DMS53 (cell line): Measurements from ENCODE around the gene MYT1.

Experiments
- DNase-seq: peaks from one replicate; lab custom pipeline; 2025; lab: John Stamatoyannopoulos, UW

The MYT1 gene

DNA sequence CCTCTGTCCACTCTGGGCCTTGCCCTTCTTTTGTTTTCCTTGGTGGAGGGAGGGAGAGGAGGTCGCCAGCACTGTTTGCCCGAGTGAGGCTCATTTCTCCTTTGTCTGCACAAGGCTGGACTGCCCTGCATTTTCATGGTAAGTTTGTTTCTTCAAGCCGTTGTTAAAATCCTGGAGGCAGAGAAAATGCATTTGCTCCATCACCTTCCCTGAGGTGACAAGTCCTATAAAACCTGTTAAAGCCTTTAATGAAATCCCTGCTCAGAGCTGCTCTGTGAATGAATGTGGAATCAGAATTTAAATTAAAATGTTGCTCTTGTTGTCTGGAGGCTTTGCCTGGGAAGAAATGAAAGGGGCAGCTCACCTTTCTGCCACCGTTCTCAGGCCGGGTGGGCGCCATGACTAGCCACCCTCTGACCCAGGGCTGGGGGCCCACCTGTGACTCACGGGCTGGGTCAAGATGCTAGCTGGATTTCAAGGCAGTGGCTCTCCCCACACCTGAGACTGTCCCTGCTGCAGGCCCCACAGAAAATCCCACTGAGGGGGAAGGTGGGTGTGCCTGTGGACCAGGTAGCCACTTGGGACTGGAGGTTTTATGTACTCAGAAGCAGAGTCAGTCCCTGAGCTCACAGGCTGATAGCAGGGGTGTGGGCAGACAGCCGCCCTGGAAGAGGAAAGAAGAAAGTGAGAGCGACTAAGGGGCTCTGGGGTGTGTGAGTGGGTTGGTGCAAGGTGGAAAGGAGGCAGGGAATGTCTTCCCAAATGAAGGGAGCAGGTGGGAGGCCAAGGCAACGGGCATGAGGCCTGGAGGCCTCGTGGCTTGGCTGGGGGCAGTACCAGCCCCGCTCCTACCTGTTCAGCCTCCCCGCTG, 24.0 kb upstream of the MYT1 start:
- no peak for DNase-seq

DNA sequence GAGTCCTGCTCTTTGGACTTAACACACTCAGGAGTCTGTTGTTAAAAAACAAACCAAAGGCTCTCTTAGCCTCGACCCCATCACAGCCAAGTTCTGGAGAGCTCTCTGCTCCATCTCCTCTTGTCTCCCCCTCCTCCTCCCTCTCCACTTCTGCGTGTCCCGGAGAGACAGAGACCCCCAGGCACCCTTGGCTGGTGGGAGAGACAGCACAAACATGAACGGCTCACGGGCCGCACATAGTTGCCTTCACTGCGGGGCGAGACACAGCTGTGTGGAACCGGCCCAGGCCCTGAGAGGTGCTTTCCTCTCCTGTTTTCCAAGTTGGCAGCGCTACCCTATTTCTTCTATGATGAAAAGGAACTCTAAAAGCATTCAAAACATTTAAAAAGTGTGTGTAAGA, 23.3 kb upstream of the MYT1 start:
- no peak for DNase-seq

DNA sequence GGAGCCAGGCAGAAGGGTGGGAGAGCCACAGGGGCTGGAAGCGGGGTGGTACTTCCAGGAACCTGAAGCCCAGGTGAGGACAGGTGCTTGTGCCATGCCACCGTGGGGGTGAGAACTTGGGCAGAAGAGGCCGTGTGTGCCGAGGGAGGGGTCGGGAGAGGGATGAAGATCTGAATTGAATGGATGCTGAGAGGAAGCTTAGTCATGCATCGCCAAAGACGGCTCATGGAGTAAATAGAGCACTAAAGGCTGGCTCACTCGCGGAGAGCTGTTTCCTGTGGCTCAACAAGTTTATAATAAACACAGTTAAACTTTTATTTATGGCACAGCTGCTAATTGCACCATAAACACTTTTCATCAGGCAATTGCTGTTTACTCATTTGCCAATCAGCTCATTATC, 21.7 kb upstream of the MYT1 start:
- DNase-seq: peak; percentile 80

DNA sequence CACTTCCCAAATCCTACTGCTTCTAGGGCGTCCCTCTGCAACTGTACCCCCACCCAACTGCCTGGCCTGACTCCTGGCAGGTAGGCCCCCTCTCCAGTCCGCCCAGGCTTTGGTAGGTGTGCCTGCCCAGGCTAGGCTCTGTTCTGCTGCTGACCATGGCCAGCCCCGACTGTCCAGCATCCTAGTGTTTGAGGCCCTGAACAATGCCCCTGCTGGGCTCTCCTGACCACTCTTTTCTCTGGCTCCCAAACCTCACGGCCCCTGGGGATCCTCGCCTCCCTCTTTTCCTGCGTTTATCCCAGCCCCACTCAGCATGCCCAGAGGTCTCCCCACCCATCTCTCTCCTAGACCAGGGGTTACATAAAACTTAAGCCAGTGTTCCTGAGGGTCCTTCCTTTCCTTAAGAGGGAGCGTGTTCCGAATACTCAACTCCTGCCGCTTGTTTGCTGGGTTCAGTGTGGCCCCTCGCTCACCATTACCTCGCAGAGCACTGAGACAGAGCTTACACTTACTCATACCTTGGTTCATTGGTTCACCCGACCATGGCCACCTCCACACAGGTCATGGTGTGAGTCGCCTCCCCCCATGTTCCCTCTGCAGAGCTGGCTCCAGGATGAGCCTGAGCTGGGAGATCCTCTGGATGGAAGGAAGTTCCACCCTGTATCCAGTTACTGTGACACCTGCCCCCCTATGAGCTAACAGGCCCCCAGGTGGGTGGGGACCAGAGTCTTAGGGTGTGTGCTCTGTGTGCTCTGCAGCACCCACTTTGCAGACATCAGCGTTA, 21.0 kb upstream of the MYT1 start:
- peak; percentile 42 for DNase-seq

DNA sequence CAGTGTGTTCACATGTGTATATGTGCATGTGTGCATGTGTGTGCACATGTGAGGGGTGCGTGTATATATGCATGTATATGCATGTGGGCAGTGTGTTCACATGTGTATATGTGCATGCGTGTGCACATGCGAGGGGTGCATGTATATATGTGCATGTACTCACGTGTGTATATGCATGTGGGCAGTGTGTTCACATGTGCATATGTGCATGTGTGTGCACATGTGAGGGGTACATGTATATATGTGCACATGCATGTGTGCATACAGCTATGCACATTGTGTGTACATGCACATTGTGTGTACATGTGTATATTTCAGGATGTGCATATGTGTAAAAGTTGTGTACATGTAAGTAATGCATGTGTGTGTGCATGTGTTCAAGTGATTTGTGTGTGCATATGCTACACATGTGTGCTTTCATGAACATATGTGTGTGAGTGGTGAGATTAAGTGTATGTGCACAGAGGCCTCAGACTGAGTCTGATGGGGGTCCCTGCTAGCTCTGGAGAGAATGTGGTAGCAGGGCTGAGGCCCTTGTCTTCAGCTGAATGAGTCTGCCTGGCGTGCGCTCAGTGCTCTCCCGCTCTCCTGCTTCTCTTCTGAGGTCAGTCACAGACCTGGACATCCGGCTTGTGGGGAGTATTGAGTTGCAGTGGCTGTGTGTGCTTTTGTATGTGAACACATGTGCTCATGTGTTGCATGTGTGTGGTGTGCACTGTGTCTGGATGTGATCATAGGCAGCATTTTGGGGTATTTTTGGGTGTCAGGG, 19.9 kb upstream of the MYT1 start:
- DNase-seq: no peak

DNA sequence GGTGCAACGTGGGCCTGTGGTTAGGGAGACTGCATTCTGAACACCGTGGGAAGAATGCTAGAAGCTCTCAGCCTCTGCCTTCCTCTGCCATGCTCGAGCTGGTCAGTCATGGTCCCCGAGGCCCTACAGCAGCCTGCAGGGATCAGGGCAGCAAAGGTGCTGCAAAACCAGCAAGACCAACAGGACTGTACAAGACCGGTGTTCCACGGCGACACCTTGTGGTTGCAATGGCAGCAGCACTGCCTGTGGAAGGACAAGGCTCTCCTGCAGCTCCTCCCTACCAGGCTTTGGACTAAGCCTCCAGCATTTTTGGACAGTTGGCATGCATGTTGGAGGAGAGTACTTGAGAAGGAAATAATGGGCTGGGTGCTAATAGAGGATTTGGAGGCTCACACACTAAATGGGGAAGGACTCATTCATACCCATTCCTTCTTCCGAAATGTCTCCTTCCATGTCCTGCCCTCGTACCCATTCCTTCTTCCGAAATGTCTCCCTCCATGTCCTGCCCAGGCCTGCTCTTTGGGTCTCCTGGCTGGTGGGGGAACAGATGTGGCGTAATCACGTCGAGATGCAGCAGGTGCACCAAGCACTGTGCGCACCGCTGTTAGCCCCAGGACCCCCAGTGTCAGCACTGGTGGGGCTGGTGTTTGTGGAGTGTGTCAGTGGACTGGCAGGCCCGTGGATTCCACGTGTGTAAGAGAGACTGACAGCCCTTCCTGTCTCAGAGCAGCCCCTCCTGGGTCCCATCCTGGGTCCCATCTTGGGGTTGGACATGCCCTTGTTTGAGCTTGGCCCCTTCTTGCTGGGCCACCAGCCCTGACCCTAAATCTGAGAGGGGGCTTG, 18.6 kb upstream of the MYT1 start:
- peak; percentile 51 for DNase-seq

DNA sequence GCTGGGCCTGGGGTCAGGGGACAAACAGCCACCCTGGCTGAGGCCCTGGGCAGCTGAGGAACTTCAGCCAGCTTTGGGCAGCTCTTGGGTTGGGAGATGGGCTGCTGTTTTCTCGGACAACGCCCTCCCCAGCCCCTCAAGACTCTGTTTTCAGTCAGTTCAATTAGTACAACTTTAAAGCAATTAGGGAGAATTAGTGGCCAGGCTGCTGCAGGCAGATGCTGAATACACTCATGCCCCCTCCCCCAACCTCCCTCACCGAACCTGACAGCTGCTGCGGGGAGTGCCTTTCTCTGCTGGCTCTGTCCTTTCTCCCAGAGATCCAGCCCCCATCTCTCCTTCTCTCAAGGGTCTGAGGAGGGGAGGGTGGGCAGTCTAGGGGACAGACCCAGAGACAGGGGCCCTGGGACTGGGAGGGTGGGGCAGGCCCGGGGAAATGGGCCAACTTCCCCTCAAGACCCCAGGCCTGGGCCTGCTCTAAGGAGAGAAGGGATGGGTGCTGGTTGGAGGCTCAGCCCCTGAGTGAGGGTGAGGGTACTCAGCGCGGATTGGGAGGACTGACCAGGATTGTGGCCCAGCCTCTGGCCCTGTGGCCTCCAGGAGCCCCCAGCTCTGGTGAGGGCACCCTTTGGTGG, 17.8 kb upstream of the MYT1 start:
- no peak for DNase-seq

DNA sequence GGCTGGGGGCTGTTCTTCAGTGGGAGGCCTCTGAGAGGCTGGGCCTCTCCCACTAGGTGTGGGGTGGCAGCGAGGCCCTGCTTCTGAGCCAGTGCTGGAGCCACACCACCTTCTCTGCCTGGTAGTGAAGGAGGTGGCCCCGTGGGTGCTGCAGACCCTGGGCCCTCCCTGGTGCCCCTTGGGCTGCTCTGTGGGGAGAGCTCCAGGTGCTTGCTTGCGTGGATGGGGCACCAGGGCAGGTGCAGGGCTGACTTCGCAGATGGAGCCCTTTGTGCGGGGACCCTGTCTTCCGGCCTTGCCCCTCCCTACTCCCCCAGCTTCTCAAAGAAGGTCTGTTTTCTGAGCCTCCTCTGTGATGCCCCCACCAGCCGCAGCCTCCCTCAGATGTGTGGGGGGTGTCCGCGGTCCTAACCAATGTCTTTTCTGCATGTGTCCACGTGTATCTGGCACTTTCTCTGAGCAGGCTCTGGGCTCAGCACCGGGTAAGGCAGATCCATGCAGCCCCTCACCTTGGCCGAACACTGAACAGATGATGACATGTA, 17.2 kb upstream of the MYT1 start:
- DNase-seq: no peak

DNA sequence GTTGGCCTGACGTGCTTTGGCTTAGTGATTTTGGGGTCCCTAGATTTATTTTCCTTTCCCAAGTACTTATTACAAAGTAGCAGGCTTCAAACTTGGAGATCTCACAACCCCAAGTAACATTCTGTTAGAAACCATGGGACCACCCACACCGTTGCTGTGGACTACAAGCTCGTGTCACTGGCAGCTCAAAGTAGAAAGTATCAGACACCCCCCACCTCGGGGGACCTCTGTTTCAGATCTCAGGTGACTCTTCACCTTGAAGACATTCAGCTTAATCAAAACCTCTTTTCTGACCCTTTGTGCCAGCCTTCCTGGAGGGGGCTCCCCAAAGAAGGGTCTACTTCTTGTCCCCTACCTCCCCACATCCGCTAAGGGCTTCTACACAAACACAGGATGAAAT, 15.7 kb upstream of the MYT1 start:
- no peak for DNase-seq

DNA sequence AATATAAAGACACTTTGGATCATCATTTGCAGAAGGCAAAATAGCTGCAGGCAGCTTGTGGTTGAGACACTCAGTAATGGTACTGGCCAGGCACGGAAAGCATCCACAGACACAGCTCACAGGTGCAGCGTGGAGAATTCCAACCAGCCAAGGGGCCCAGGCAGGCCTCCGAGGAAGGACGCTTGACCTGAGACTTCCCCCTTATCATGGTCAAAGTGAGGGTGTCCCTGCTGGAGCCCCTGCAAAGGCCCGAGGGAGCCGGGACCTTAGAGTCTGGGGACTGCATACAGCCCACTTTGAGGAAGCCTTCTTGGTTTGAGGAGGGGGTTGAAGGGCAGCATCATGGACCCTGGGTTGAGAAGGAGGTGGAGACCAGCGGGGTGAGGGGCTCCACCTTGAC, 15.1 kb upstream of the MYT1 start:
- DNase-seq: no peak

DNA sequence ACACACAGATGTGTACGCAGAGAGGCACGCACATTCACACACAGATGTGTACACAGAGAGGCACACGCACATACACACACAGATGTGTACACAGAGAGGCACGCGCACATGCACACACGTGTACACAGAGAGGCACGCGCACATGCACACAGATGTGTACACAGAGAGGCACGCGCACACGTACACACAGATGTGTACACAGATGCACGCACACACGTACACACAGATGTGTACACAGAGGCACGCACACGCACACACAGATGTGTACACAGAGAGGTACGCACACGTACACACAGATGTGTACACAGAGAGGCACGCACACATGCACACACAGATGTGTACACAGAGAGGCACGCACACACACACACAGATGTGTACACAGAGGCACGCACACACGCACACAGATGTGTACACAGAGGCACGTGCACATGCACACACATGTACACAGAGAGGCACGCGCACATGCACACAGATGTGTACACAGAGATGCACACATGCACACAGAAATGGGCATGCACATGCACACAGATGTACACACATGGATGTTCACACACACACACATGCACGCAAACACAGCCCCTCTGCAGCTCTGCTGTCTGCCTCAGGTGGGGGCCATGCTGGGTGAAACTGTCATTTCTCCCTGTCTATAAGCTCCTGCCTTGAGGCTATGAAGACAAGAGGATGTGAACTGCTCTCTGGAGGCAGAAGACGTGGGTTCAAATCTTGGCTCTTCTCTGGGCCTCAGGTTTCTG, 14.3 kb upstream of the MYT1 start:
- no peak for DNase-seq

DNA sequence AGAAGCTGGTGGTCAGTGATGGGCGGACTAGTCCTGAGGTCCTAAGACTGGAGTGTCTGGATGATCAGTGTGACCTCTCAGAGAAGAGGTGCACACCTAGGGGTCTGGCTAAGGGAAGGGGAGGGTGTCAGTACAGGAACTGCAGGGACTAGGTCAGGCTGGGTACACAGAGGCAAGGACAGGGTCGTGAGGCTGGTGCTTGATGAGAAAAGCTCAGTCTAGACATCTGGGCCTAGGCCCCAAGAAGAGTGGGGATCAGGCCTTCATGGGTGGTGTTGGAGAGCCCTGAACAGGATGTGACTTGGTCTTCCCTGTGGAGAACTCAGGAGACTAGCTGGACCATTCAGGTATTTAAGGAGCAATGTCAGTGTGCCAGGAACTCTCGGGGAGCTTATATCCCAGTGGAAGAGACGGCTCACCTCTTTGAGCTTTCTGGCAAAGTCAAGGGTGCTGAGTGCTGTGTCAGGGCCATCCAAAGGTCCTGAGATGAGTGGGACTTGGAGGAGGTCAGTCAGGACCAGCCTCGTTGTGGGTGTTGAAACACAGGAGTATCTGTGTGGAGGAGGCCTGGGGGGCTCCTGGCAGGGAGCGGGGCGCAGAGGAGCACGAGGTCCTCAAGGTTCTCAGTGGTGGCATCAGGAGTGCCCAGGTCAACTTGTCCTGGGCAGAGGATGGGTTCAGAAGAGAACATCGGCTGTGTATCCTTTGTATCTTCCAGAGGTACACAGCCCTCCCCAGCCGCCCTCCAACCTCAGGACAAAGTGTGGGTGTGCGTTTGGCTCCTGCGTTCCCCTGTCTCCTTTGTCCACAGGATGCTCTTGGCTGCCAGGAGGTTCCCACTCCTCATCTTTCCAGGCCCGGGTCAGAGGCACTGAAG, 13.3 kb upstream of the MYT1 start:
- DNase-seq: no peak

DNA sequence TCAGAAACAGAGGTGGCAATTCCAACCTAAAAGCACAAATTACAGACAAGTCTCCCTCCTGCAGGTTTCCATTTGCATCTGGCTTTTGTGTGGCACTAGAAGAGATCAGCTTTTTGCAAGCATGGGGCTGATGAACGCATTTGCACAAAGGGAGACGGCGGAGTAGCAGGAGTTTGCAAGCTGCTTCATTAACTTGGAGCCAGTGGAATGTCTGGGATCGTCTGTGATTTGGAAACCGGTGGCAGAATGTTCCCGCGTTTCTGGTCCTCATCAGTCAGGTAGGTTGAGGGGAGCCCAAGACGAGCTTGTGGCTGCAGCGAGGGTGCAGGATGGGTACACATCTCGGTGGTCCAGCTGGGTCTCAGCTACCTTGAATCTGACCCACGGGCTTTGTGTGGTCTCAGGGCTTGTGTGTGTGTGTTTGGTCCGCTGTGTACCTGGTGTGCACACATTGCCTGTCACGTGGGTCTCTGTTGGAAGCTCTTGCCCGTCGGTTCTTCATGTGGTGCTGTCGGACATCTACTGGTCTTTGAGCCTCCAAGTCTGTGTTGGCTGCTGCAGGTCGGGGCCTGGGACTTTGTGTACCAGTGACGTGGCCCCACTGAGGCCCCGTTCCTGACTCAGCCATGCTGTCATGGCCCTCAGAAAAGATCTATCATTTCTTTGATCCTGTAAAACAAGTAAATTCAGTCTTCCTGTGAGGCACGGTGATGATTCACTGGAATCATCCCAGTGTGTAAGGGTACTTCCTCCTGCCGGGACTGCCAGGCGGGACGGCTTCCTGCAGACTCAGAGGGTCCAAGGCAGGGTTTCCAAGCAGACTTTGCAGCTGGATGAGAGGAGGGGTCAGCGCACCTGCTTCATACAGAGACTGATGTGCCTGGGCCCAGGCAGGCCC, 12.4 kb upstream of the MYT1 start:
- peak; percentile 85 for DNase-seq

DNA sequence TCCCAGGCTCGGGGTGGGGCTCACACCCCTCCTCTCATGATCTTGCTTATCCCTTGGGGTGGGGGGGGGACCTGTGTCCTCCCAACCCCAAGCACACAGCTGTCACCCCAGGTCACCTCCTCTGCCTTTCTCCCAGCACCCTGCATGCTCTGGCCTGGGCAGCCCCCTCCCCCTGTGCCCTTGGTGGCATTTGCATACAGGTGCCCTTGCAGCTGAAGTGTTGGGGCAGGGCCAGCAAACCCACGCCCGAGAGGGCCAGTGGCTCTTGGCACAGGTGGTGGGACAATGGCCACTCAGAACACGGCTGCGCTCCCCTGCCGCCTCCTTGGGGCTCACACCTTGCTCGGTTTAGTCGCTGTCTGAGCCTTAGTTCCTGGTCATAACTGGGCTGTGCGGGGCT, 11.3 kb upstream of the MYT1 start:
- DNase-seq: peak; percentile 97

DNA sequence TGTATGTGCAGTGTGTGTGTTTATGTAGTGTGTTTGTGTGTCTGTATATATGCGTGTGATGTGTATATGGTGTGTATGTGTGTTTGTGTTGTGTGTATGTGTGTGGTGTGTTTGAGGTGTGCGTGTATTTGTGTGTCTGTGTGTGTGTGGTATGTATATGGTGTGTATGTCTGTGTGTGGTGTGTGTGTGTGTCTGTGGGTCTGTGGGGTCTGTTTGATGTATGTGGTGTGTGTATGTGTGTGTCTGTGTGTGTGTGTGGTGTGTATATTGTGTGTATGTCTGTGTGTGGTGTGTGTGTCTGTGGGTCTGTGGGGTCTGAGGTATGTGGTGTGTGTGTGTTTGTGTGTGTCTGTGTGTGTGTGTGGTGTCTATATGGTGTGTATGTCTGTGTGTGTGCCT, 10.8 kb upstream of the MYT1 start:
- DNase-seq: no peak

DNA sequence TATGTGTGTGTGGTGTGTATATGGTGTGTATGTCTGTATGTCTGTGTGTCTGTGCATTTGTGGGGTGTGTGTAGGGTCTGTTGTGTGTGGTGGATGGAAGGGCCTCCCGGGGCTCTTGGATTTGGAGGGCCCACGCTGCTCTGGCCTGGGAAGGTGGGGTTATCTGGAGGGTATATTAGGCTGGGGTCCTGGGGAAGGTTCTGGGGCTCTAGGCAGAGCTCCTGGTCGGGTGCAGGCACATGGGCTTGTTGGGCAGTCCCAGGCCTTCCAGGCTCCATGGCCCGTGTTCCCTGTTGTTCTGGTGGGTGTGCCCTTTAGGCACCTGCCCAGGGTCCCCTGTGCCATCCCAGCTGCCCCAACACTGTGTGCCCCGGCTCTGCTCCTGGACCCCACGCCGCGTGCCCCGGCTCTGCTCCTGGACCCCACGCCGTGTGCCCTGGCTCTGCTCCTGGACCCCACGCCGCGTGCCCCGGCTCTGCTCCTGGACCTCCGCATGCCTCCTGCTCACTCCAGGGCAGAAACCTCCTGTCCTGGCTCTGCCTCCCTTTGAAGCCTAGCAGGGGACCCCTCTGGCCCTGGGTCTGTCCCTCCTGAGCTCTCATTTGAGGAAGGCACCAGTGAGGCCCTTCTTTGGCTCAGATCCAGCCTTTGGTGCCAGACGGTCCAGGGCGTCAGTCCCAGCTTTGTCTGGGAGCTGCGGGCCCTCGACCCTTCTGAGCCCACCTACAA, 10.2 kb upstream of the MYT1 start:
- peak; percentile 21 for DNase-seq

DNA sequence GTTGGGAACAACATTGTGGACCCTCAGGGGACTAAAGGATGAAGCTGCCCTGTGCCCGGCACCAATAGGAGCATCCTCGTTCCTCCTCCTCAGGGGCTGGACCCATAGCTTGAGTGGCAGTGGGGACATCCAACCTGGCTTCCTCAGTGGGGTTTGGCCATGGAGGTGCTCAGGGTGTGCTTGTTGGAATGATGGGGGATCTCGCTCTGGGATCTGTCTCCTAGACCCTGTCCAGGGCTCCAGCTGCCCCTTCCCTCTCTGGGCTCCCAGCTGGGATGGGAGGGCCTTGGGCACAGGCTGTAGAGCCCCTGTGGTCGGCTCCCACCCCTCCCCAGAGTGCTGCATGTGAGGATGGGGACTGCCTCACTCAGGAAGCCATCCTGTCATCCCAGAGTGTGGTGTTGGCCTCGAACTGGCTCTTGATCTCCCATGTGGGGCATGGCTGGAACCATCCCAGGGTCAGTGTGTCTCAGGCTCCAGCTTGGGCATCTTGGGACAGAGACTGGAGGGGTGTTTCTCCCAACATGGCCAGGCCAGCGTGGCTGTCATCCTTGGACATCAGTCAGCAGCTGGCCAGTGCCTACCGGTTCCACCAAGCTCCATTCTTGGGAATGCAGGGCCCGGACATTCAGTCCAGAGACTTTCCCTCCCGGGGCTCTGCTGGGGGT, 9.5 kb upstream of the MYT1 start:
- no peak for DNase-seq
